H1 (cell line): ENCODE data around the gene PLEKHA3. TPM values are rescaled to one million over a fixed set of nuclear protein-coding genes. Genes with fewer than 3 reads are reported as not detected.

Source experiments
- CBX8 ChIP-seq: fragments of 300-800, 300-1000 bp; sonication (generic); IDR thresholded peaks from 2 replicates; pipeline ENCODE4 v1.7.1; 2016; ENCODE audit warnings: low read depth, low read length, borderline replicate concordance
- CEBPB ChIP-seq: IDR thresholded peaks from 2 replicates; pipeline ENCODE4 v1.6.1; 2012; ENCODE audit warnings: low read depth, low read length
- FOSL1 ChIP-seq: IDR thresholded peaks from 2 replicates; pipeline ENCODE4 v1.6.1; 2011; ENCODE audit warnings: mild to moderate bottlenecking, low read depth, low read length, moderate library complexity; ENCODE audit not compliant: insufficient read depth
- RNF2 ChIP-seq: fragments of 200-900, 300-1000 bp; sonication (generic); IDR thresholded peaks from 2 replicates; pipeline ENCODE4 v1.7.1; 2016; ENCODE audit warnings: borderline replicate concordance, low read depth, mild to moderate bottlenecking, antibody characterized with exemption, low read length; ENCODE audit not compliant: poor library complexity, severe bottlenecking; ENCODE audit errors: missing control alignments
- SP4 ChIP-seq: IDR thresholded peaks from 2 replicates; pipeline ENCODE4 v1.6.1; 2012; ENCODE audit warnings: low read length, inconsistent platforms
- polyA plus RNA-seq, 7 experiments: library from polyadenylated mRNA; depleted of rRNA in 3 of 7; stranded (reverse) in 5 of 7; unstranded in 2 of 7; fragments of >200 nt in 5 of 7; fragments of 200-250 nt in 2 of 7; gene quantifications; 1 replicate in 5 of 7; 2 replicates in 1 of 7; 4 replicates in 1 of 7; pipeline versions ENCODE4 v1.2.1 to v1.2.3, GENCODE V29; 2011 to 2013; ENCODE audit warnings: missing spikeins in 2 of 7, mixed read lengths in 2 of 7
- total RNA-seq: library from RNA; stranded (reverse); fragmentation: NEBNext Ultra II Directional; extraction: Animal tissue kit (Norgen Biotek cat#: 25700); gene quantifications from 2 replicates; pipeline ENCODE4 v1.2.1, GENCODE V29; 2021
- TF ChIP-seq, protein P1 (sequence below): IDR thresholded peaks from 2 replicates; pipeline ENCODE4 v1.6.1; 2012; ENCODE audit warnings: inconsistent platforms
- TF ChIP-seq, protein P2 (sequence below): fragments of 300-600 bp; sonication (generic); IDR thresholded peaks from 2 replicates; pipeline ENCODE4 v1.7.1; 2012; ENCODE audit warnings: low read length, moderate library complexity, mild to moderate bottlenecking, inconsistent platforms; ENCODE audit not compliant: insufficient replicate concordance

The PLEKHA3 gene
- total and polyA plus RNA-seq, 2 of the 8 experiments (the other 6 are each of a cell fraction or from before 2014, with no cell fraction given) = 1.9 to 20.1 TPM

DNA sequence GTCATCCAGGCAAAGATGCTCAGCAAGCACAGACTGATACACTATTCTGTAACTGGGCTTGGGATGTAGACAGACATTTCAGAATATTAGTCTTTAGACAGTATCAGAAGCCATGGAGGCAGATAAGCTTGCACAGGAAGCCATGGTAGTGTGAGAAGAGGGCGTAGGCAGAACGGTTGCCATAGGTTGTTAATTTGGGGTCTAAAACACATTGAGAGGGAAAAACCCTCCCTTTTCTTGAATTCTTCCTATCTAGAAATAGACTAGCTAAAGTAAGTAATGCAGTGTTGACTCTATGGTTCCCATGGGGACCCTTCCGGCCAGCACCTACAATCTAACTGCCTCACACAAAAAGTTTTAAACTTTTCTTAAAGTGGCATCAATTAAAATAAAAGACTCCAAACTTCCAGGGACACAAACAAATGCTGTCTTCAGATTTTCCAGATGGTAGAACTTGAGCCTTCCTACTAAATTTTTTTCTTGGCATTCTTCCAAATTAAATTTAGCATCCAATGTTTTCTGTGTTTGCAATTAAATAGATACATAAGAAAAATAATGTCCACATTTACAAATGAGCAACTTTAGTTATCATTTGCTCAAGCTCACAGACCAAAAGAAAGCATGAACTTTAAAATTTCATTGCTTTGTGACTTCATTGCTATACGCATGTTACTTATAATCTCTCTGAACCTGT is 31.1 kb upstream of the PLEKHA3 start (continued):
- TF ChIP-seq CBX8 = no peak
- no peak for TF ChIP-seq RNF2
- TF ChIP-seq, protein P1, sequence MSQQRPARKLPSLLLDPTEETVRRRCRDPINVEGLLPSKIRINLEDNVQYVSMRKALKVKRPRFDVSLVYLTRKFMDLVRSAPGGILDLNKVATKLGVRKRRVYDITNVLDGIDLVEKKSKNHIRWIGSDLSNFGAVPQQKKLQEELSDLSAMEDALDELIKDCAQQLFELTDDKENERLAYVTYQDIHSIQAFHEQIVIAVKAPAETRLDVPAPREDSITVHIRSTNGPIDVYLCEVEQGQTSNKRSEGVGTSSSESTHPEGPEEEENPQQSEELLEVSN = no peak
- TF ChIP-seq FOSL1 = no peak
- TF ChIP-seq SP4 = no peak
- no peak for TF ChIP-seq CEBPB
- TF ChIP-seq, protein P2, sequence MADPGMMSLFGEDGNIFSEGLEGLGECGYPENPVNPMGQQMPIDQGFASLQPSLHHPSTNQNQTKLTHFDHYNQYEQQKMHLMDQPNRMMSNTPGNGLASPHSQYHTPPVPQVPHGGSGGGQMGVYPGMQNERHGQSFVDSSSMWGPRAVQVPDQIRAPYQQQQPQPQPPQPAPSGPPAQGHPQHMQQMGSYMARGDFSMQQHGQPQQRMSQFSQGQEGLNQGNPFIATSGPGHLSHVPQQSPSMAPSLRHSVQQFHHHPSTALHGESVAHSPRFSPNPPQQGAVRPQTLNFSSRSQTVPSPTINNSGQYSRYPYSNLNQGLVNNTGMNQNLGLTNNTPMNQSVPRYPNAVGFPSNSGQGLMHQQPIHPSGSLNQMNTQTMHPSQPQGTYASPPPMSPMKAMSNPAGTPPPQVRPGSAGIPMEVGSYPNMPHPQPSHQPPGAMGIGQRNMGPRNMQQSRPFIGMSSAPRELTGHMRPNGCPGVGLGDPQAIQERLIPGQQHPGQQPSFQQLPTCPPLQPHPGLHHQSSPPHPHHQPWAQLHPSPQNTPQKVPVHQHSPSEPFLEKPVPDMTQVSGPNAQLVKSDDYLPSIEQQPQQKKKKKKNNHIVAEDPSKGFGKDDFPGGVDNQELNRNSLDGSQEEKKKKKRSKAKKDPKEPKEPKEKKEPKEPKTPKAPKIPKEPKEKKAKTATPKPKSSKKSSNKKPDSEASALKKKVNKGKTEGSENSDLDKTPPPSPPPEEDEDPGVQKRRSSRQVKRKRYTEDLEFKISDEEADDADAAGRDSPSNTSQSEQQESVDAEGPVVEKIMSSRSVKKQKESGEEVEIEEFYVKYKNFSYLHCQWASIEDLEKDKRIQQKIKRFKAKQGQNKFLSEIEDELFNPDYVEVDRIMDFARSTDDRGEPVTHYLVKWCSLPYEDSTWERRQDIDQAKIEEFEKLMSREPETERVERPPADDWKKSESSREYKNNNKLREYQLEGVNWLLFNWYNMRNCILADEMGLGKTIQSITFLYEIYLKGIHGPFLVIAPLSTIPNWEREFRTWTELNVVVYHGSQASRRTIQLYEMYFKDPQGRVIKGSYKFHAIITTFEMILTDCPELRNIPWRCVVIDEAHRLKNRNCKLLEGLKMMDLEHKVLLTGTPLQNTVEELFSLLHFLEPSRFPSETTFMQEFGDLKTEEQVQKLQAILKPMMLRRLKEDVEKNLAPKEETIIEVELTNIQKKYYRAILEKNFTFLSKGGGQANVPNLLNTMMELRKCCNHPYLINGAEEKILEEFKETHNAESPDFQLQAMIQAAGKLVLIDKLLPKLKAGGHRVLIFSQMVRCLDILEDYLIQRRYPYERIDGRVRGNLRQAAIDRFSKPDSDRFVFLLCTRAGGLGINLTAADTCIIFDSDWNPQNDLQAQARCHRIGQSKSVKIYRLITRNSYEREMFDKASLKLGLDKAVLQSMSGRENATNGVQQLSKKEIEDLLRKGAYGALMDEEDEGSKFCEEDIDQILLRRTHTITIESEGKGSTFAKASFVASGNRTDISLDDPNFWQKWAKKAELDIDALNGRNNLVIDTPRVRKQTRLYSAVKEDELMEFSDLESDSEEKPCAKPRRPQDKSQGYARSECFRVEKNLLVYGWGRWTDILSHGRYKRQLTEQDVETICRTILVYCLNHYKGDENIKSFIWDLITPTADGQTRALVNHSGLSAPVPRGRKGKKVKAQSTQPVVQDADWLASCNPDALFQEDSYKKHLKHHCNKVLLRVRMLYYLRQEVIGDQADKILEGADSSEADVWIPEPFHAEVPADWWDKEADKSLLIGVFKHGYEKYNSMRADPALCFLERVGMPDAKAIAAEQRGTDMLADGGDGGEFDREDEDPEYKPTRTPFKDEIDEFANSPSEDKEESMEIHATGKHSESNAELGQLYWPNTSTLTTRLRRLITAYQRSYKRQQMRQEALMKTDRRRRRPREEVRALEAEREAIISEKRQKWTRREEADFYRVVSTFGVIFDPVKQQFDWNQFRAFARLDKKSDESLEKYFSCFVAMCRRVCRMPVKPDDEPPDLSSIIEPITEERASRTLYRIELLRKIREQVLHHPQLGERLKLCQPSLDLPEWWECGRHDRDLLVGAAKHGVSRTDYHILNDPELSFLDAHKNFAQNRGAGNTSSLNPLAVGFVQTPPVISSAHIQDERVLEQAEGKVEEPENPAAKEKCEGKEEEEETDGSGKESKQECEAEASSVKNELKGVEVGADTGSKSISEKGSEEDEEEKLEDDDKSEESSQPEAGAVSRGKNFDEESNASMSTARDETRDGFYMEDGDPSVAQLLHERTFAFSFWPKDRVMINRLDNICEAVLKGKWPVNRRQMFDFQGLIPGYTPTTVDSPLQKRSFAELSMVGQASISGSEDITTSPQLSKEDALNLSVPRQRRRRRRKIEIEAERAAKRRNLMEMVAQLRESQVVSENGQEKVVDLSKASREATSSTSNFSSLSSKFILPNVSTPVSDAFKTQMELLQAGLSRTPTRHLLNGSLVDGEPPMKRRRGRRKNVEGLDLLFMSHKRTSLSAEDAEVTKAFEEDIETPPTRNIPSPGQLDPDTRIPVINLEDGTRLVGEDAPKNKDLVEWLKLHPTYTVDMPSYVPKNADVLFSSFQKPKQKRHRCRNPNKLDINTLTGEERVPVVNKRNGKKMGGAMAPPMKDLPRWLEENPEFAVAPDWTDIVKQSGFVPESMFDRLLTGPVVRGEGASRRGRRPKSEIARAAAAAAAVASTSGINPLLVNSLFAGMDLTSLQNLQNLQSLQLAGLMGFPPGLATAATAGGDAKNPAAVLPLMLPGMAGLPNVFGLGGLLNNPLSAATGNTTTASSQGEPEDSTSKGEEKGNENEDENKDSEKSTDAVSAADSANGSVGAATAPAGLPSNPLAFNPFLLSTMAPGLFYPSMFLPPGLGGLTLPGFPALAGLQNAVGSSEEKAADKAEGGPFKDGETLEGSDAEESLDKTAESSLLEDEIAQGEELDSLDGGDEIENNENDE = no peak
